ENCODE measurements around the gene C4orf54.

The C4orf54 gene

GRCh38 chr4:99657798-99658197, at the start of gene C4orf54:
TSS of gene C4orf54 (minus strand) at chr4:99657828. CDS start at chr4:99654648, 3,180 bp downstream.
- DNase-seq: no peak

DNA sequence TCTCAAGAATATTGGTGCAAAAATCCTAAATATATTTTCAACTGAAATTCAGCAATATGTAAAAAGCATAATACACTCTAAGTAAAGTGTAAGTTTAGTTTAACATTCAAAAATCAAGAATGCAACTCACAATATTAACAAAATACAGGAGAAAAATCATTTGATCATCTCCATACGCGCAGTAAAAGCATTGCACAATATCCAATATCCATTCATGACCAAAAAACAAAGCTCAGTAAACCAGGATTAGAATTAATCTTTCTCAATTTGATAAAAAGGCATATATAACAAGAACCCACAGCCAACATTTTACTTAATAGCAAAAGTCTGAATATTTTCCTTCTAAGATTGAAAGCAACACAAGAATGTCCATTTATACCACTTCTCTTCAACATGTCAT, 48.3 kb upstream of the C4orf54 start:
- DNase-seq: no peak

DNA sequence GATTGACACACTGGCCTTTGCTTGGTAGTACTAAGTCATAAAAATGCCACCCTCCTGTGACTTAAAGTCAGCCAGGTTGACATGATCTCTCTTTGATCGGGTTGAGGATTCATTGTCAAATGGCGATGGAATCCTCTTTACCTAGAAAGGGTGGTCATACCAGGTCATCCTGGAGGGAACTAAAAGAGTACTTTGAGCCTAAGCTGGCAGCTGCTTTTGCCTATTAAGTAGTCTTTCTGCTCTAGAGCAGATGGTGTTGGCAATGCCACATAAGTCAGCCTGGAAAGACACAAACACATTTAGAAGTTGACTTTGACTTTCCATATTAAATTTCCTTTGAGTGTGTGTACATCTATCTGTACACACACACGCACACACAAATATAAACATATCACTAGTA, 39.2 kb upstream of the C4orf54 start:
- no peak for DNase-seq

GRCh38 chr4:99693140-99693539, 35.5 kb upstream of the C4orf54 start:
- DNase-seq: no peak

DNA sequence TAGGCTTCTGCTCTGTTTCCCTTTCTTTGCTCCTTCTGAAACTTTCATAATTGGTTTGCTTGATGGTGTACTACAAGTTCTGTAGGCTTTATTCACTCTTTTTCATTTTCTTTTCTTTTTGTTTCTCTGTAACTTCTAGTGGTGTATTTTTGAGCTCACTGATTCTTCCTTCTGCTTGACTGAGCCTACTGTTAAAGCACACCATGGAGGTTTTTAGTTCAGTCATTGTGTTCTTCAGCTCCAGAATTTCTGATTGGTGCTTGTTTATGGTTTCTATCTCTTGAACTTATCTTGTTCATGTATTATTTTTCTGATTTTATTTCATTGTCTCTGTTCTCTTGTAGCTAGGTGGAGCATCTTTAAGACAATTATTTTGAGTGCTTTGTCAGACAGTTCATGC, 33.4 kb upstream of the C4orf54 start:
- no peak for DNase-seq

DNA sequence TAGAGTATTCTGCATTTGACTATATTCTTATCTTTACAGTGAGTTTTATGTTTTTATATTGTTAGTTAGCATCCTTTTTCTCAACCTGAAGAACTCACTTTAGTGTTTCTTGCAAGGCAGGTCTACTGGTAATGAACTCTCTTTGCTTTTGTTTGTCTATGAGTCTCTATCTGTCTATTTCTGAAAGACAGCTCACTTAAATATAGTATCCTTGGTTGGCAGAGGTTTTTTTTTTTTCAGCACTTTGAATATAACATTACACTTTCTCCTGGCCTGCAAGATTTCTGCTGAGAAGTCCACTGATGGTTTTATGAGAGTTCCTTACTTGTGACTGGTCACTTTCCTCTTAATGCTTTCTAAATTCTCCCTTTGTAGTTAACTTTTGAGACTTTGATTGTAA, 32.8 kb upstream of the C4orf54 start:
- no peak for DNase-seq

DNA sequence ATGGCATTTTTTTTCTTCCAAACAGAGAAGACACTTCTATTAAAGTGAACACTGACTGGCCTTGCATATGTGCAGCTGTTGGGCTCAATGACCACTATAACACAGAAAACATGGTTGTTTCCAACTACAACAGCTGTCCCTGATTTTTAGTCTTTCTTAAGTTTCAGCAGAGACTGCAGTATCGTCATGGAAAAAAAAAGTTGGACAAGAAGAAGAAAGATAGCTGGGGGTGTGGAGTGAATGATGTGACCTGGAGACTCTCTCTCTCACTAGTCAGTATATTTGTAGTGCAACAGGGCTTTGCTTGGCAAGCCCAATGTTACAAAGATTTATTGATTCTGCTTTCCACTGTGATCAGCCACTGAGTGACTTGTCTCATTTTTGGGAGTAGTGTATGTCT, 29.5 kb upstream of the C4orf54 start:
- DNase-seq: no peak

DNA sequence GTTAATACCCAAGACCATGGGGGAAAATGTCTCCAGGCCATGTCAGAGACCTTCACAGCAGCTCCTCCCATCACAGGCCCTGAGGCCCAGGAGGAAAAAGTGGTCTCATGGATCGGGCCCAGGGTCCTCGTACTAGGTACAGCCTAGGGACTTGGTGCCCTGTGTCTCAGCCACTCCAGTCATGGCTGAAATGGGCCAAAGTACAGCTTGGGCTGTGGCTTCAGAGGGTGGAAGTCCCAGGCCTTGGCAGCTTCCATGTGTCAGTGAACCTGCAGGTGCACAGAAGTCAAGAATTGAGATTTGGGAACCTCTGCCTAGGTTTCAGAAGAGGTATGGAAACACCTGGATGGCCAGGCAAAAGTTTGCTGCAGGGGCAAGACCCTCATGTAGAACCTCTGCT, 27.6 kb upstream of the C4orf54 start:
- DNase-seq: no peak

DNA sequence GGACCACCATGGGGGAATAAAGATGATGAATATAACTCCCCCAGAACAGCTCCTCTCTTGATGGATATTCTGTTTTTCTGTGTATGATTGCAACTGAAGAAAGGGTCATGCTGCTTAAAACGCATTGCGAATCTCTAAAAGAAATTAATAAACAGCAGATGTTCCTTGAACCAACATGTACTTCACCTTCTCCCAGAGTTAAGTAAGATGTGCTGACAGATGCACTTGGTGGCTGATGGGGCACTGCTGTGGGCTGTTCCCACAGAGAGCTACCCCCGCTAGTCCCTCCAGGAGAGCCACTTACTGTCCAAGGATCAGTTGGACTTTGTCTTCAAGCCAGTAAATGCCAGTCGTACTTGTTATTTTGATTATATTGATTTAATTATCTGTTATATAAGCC, 26.3 kb upstream of the C4orf54 start:
- DNase-seq: no peak

- DNase-seq: no peak
Observed at GRCh38 chr4:99679976-99680375, 22.3 kb upstream of the C4orf54 start.

DNA sequence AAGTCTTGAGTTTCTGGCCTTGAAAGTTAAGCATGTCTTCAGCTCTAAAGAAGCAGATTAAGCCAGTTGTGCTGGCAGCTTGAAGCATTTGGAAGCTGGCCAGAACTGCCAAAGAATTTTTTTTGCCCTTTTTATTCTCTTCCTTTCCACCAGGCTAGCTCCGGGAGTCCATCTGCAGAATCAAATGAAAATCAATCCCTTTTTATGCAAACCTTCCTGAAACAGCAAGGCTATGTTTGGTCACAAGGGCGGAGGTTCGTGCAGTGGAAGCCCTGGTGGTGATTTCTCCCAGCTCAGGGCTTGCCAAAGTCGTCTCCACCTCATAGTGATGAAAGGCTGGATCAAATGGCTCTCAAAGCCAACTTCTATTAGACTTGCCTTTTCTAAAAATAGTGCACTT, 21.6 kb upstream of the C4orf54 start:
- no peak for DNase-seq

- no peak for DNase-seq
Observed at GRCh38 chr4:99677161-99677560, 19.5 kb upstream of the C4orf54 start.

- no peak for DNase-seq
Observed at GRCh38 chr4:99670409-99671073, 12.9 kb upstream of the C4orf54 start.

DNA sequence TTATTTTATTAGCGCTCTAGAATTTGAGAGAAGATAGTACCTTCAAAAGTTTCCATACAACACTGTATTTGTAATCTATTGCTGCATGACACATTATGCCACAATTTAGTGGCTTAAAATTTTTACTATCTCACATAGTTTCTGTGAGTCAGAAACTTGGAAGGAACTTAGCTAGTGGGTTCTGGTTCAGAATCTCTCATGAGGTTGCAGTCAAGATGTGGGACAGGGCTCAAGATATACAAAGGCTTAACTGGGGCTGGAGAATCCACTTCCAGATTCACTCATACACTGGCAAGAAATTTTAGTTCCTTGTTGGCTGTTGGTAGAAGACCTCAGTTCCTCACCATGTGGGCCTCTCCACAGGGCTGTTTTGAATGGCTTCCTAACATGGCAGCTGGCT, 11.5 kb upstream of the C4orf54 start:
- no peak for DNase-seq

DNA sequence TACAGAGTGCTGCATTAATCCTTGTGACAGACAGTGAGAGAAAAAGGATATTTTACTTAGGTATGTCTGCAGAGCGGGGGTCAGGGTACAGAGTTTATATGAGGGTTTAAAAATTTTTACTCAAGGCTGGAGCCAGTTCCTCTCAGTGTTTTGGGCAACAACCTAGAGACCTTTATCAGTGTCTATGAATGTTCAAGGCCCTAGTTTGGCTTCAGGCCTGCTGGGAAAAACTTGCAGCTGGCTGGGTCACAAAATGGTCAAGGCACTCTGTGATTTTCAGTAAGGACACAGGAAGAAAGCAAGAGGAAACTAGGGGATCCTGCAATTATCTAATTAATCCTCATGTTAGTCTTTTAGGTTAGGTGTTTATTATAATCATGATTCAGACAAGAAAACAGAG, 10.8 kb upstream of the C4orf54 start:
- no peak for DNase-seq

DNA sequence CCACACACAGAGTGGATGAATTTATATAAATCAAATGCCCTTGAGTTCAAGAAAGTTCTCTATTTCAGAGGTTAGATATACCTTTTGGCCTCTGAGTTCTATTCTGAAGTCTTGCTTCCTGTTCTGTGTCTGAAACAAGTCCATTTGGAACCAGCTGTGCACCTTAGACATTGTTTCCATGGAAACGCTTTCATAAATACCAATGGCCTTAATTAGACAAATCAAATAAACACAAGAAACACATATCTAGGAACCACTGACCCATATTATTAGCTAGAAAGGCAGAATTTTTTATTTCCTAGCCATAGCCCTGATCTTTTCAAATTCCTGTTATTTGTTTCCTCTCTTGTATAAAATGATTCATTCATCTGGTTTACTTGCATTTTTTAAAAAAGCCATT, 8.4 kb upstream of the C4orf54 start:
- no peak for DNase-seq

- no peak for DNase-seq
Observed at GRCh38 chr4:99664716-99665115, 7.1 kb upstream of the C4orf54 start.

DNA sequence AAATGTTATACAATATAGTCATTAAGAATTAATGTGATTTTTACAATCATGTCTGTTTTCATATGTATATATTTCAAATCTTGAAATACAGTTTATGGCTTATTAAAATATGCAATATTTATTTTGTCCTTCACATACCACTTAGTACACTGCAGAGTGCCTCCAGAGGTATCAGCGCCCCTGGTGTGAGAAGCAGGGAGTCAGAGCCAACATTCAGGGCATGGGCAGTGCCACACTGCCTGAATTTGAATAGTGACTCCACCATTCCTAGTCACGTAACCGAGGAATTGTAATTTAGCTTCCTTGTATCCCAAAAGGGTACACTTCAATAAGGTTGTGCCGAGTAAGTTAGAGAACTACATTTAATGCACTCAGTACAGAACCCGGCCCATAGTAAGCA, 4.3 kb upstream of the C4orf54 start:
- DNase-seq: no peak

GRCh38 chr4:99658666-99659065, 1.0 kb upstream of the C4orf54 start:
- no peak for DNase-seq

GRCh38 chr4:99655308-99656081, 2.1 kb downstream of the C4orf54 start:
- no peak for DNase-seq

GRCh38 chr4:99654361-99654761, 3.3 kb downstream of the C4orf54 start:
- no peak for DNase-seq

- DNase-seq: no peak
Observed at GRCh38 chr4:99653916-99654315, 3.7 kb downstream of the C4orf54 start.

DNA sequence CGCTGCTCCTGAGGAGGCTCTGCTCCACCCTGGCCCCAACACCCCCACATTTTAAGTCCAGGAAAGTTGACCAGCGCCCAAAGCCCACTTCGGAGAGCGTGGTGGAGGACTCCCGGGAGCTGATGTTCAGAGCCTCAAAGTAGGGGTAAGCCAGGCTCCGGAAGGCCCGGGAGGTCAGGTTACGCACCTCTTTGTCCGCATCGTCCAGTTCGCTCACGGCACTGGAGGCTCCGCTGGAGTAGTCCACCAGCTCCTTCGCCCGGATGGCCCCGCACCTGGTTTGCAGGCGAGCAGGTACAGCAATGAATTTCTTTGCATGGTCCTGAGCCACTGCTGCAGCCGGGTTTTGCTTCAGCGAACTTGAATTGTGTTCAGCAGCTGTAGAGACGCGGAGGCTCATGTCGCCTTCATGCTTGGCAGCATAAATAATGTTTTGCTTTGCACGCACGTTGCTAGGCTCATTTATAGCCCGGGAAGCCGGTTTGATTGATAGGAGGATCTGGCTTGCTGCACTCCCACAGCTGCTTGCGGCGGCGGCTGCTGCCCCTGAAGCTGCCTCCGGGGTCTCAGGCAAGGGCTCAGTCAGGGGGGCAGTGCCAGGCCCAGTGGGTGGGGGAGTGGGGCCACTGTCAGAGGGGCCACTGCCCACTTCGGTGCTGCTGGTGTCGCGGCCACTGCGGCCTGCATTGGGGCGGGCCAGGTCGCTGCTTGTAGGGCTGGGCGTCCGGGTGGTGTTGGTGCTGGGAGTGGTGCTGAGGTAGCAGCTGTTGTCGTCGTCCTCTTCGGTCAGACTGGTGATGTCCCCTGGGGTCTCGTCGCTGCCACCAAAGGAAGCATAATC, 4.8 kb downstream of the C4orf54 start:
- DNase-seq: no peak

Data from cerebellar nuclear complex (tissue), 1 donor.